Muscle layer of colon (tissue), 2 donors: ENCODE data around the gene NT5DC4.

Experiments
- H3K27ac ChIP-seq: one replicate; pipeline ENCODE4 v1.7.0; 2013; ENCODE audit warnings: low read depth, mild to moderate bottlenecking, low read length, moderate library complexity
- H3K27me3 ChIP-seq, 2 donors: one replicate each; pipeline ENCODE4 v1.7.0; 2013; ENCODE audit warnings: low read length in 2 of 2, mild to moderate bottlenecking in 2 of 2; ENCODE audit not compliant: insufficient read depth in 2 of 2, control insufficient read depth in 1 of 2
- H3K36me3 ChIP-seq: one replicate; pipeline ENCODE4 v1.7.0; 2013; ENCODE audit warnings: mild to moderate bottlenecking, low read length; ENCODE audit not compliant: insufficient read depth
- H3K4me1 ChIP-seq: one replicate; pipeline ENCODE4 v1.7.0; 2013; ENCODE audit warnings: mild to moderate bottlenecking, low read length; ENCODE audit not compliant: insufficient read depth
- H3K4me3 ChIP-seq, 2 donors: one replicate each; pipeline ENCODE4 v1.7.0; 2013; ENCODE audit warnings: low read length in 2 of 2, low read depth in 1 of 2, mild to moderate bottlenecking in 1 of 2, moderate library complexity in 1 of 2
- H3K9ac ChIP-seq: one replicate; pipeline ENCODE4 v1.7.0; 2013; ENCODE audit warnings: low read length
- H3K9me3 ChIP-seq: one replicate; pipeline ENCODE4 v1.7.0; 2013; ENCODE audit warnings: mild to moderate bottlenecking, low read length
- donor health status: abdominal sarcoma.
- donor health status: Adenocarcinoma of cecum.

NT5DC4 gene

DNA sequence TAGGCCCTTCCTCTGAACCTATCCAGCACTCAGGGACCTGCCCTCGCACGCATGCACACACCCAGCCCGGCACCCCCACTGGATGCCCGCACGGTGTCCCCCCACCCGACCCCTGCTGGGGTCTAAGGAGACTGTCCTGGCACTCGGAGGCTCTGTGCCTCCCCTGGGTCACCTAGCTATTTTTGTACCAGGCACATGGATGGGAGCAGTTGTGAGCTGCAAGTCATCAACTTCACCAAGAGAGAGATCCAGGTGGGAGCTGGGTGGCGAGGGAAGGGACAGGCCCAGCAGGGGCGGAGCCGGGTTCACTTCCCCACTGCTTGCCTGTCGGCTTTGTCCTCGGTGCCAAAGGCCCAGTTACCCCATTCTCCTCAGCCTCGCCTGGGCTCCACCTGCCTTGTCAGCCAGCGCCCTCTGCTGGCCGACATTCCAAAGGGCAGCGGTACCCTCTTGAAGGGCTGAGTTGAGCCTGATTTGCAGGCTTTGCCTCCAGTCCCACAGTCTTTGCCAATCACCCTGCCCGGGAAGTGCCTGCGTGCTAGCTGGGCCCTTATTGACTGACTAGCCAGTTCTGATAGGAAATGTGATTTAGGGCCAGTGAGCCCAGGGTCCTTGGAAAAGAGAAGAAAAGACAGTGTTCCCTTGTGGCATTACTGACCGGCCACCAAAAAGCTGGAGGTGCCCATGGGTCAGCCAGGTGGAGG is 5.8 kb downstream of the NT5DC4 start:
- Histone ChIP-seq H3K36me3 (no peaks in the 10 kb centered on the region), H3K4me1 (no peaks in the 10 kb centered on the region), H3K27ac (no peak overlapping the region), H3K4me3 (no peak overlapping the region), H3K9me3 (no peaks in the 10 kb centered on the region), H3K9ac (no peak overlapping the region), H3K27me3 (no peaks in the 10 kb centered on the region)

DNA sequence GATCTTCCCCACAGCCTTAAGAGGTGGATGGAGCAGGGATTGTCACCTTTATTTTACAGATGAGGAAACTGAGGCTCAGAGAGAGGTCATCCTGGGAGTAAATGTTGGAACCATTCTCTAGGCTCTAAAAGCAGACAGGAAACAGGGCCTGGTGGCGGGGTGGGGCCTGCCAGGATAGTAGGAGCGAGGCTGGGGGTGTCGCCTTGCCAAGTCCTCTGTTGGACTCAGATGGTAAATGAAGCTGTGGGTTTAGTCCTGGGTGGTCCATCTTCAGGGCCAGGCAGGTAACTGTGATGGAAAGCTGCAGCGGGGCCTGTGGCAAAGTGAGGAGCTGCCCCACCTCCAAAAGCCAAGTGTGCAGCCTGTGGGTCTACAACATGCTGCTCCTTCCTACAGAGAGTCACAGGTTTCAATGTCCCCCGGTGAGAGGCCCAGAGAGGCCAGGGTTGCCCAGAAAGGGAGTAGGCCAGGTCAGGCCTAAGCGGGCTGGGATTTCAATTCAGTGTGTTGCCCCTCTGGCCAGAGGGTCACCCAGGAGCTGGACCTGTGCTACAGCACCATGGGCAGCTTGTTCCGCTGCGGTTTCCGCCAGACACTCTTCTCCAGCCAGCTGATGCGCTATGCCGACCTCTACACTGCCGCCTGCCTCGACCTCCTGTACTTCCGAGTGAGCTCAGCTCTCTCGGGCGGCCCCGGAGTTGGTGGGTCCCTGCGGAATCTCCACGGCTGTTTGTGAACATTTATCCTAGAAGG is 6.6 kb downstream of the NT5DC4 start:
- H3K36me3 ChIP-seq = no peaks in the 10 kb centered on the region
- no peaks in the 10 kb centered on the region for H3K27me3 ChIP-seq
- H3K4me3 ChIP-seq = no peak overlapping the region
- H3K9ac ChIP-seq = no peak overlapping the region
- no peak overlapping the region for H3K27ac ChIP-seq
- H3K9me3 ChIP-seq = no peaks in the 10 kb centered on the region
- no peaks in the 10 kb centered on the region for H3K4me1 ChIP-seq

DNA sequence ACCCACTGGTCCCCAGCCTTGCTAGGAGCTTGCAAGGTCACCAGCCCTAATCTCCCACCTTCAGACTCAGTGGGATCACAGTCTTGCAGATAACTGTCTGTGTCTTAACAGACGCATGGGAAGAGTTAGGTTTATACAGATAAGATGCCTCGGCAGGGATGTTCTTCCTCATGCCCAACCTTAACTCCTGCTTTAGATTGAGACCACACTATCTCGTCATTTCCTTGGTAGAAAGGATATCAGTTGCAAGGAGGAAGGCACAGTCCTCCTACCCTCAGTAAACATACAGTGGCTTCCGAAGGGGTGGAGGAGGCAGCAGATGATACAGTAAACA is 7.2 kb downstream of the NT5DC4 start:
- Histone ChIP-seq H3K27me3 (no peaks in the 10 kb centered on the region), H3K27ac (no peak overlapping the region), H3K9ac (no peak overlapping the region), H3K9me3 (no peaks in the 10 kb centered on the region), H3K36me3 (no peaks in the 10 kb centered on the region), H3K4me1 (no peaks in the 10 kb centered on the region), H3K4me3 (no peak overlapping the region)

DNA sequence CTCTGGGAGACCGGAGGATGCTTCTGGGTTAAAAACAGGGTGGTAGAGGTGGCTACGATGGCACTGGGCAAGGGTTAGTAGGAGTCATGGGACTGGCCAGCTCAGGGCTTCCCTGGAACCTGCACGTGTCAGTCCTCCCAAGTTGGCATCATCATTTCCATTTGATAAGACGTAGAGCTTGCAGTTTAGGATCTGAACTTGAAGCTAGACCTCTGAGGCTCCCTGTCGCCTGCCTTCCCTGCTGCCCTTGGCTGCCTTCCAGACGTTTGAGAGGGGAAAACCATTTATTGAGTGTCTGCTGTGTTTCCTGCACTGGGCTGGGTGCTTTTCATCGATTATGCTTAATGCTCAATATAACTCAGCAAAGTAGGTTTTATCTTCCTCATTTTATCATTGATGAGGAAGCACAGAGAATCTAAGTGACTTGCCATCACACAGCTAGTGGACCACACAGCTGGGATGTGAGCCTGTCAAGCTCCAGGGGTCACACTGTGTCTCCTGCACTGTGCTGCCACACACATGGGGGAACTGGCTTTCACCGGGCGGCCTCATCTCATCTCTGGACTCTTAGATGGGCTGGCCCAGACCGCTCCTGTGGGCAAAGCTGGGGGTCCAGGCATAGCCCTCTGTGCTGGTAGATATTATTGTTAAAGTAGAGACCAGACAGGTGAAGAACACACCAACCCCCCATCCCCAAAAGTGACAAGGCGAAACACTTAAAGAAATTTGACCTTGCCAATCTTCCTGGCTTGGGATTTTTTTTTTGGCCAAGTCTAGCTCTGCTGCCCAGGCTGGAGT is 7.8 kb downstream of the NT5DC4 start:
- no peak overlapping the region for H3K4me3 ChIP-seq
- H3K27ac ChIP-seq = no peak overlapping the region
- H3K27me3 ChIP-seq = no peaks in the 10 kb centered on the region
- no peaks in the 10 kb centered on the region for H3K9me3 ChIP-seq
- H3K36me3 ChIP-seq = no peaks in the 10 kb centered on the region
- no peaks in the 10 kb centered on the region for H3K4me1 ChIP-seq
- H3K9ac ChIP-seq = no peak overlapping the region

DNA sequence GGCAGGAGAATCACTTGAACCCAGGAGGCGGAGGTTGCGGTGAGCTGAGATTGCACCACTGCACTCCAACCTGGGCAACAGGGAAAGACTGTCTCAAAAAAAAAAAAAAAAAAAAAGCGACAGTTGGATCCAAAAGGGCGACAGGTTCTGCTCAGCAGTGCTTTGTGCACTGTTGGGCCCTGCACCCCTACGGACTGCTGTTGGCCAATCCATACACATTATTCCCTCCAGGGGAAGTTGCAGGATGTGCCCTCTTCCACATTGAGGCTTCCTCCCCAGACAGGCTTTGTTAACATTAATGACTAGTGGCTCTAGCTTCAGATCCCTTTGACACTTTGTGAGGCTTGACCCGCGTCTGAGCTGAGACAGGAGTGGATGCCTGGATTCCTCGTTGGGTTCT is 9.4 kb downstream of the NT5DC4 start:
- H3K9me3 ChIP-seq = no peaks in the 10 kb centered on the region
- H3K4me1 ChIP-seq = no peaks in the 10 kb centered on the region
- no peaks in the 10 kb centered on the region for H3K27me3 ChIP-seq
- no peak overlapping the region for H3K4me3 ChIP-seq
- no peak overlapping the region for H3K27ac ChIP-seq
- no peaks in the 10 kb centered on the region for H3K36me3 ChIP-seq
- no peak overlapping the region for H3K9ac ChIP-seq

DNA sequence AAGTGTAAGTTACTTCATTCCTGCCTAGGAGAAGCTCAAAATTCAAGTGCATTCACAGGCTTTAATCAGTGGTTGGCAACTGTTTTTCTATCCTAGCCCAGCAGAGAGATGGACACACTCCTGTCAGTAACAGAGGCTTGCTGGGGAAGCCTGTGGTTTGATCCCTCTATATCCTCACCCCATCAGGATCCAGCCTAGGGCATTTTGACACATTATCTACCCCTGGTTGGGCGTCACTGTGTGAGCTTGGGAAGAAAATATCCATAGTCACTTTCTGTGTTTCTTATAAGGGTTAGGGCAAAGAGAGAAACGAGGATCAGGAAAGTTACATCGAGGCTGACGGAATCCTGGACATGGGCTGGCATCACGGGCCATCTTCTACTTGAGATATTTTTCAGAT is 10.0 kb downstream of the NT5DC4 start:
- Histone ChIP-seq H3K4me1 (no peaks in the 10 kb centered on the region), H3K9ac (no peak overlapping the region), H3K36me3 (no peaks in the 10 kb centered on the region), H3K4me3 (no peak overlapping the region), H3K9me3 (no peaks in the 10 kb centered on the region), H3K27me3 (no peaks in the 10 kb centered on the region), H3K27ac (no peak overlapping the region)

DNA sequence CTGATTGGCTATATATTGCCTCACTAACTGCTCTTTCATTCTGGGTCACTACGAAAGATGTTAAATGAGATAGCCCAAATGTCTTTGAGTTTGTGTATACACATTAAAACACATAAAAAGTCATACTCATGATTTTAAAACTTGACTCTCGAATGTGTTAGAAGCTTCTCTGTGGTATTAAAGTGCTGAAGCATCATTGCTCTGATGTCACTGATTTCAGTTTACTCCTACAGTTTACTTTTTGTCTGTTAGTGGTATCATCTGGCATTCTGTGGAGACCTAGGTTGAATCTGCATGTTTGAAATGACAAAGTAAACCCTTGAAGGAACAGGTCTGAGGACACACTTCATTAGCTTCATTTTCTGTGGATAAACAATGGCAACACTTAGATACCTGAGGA is 10.7 kb downstream of the NT5DC4 start:
- no peaks in the 10 kb centered on the region for H3K27me3 ChIP-seq
- H3K4me3 ChIP-seq = no peak overlapping the region
- H3K9me3 ChIP-seq = no peaks in the 10 kb centered on the region
- H3K9ac ChIP-seq = no peak overlapping the region
- H3K4me1 ChIP-seq = no peaks in the 10 kb centered on the region
- H3K36me3 ChIP-seq = no peaks in the 10 kb centered on the region
- H3K27ac ChIP-seq = no peak overlapping the region

DNA sequence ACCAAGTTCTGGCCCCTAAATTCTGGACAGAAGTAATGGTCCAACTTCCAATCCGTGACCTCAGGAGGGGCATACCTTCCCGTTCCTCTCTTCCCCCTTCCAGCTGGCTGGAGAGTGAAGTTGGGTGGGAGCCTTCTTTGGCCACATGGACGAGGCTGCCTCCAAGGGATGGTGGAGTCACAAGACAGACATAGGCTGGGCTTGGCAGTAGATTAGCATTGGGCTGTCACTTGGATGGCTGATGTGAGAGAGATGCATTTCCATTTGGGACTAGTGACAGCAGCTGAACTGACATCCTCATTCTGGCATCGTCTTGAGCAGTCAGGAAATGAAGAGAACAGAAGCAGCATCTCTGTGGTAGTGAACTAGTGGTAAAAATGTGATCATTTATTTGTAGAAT is 12.6 kb downstream of the NT5DC4 start:
- H3K4me1 ChIP-seq = no peaks in the 10 kb centered on the region
- no peaks in the 10 kb centered on the region for H3K9me3 ChIP-seq
- H3K4me3 ChIP-seq = no peak overlapping the region
- H3K27me3 ChIP-seq = no peaks in the 10 kb centered on the region
- no peak overlapping the region for H3K27ac ChIP-seq
- no peak overlapping the region for H3K9ac ChIP-seq
- H3K36me3 ChIP-seq = no peaks in the 10 kb centered on the region

- Histone ChIP-seq H3K9ac (no peak overlapping the region), H3K27ac (no peak overlapping the region), H3K4me3 (no peak overlapping the region), H3K36me3 (no peaks in the 10 kb centered on the region), H3K27me3 (no peaks in the 10 kb centered on the region), H3K9me3 (no peaks in the 10 kb centered on the region), H3K4me1 (no peaks in the 10 kb centered on the region)
Measured at GRCh38 chr2:112733871-112734270, 13.1 kb downstream of the NT5DC4 start.

GRCh38 chr2:112737542-112738232 is 16.9 kb downstream of the NT5DC4 start:
- no peaks in the 10 kb centered on the region for H3K36me3 ChIP-seq

DNA sequence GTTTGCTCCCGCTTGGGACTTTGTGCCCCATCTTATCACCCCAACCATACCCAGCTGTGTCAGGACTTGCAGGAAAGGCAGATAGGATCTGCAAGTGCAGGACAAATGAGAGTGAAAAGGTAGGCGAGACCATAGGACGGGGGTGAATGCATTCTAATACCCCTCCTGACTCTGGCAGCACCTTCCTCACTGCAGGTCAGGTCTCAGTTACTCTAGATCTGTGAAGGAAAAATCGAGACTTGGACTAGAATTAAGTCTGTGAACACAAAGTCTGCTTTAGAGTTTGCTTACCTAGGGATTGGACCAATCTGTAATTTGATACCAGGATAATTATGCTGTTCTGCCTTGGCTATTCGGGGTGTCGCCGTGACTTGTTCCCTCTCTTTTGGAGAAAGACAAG is 19.7 kb downstream of the NT5DC4 start:
- Histone ChIP-seq H3K9me3 (no peaks in the 10 kb centered on the region), H3K27ac (no peak overlapping the region), H3K27me3 (no peaks in the 10 kb centered on the region), H3K4me3 (no peak overlapping the region), H3K9ac (no peak overlapping the region), H3K36me3 (no peaks in the 10 kb centered on the region), H3K4me1 (no peaks in the 10 kb centered on the region)

More at GRCh38 chr2:112737542-112738232, 16.9 kb downstream of the NT5DC4 start:
- H3K27me3 ChIP-seq = no peaks in the 10 kb centered on the region
- no peak overlapping the region for H3K9ac ChIP-seq
- H3K9me3 ChIP-seq = no peaks in the 10 kb centered on the region
- H3K4me3 ChIP-seq = no peak overlapping the region
- H3K4me1 ChIP-seq = no peaks in the 10 kb centered on the region
- no peak overlapping the region for H3K27ac ChIP-seq
